Upper lobe of left lung (tissue), 4 donors: Measurements from ENCODE around the gene PRKAR1B.

Experiments used
- CTCF ChIP-seq, 6 experiments: fragments of 450-650 bp in 4 of 6; fragments of 200-600 bp in 2 of 6; sonication (generic) in 2 of 6; IDR thresholded peaks; one replicate each; pipeline ENCODE4 v1.5.1; 2016 to 2019; ENCODE audit warnings: antibody characterized with exemption in 6 of 6
- EP300 ChIP-seq, 4 donors: sonication (generic); formaldehyde crosslinking; IDR thresholded peaks; one replicate each; pipeline ENCODE4 v1.5.1; 2017; ENCODE audit warnings: antibody characterized with exemption in 4 of 4, control low read depth in 2 of 4
- POLR2AphosphoS5 ChIP-seq, 2 donors: sonication (generic); formaldehyde crosslinking; IDR thresholded peaks; one replicate each; pipeline ENCODE4 v1.5.1; 2017; ENCODE audit warnings: antibody characterized with exemption in 2 of 2

- TF ChIP-seq CTCF (IDR thresholded peaks at IDR 0.05), result no peak
- no peak for TF ChIP-seq EP300 (IDR thresholded peaks at IDR 0.05)
- no peak for TF ChIP-seq POLR2AphosphoS5 (IDR thresholded peaks at IDR 0.05)
Observed at GRCh38 chr7:641966-642365, 85.1 kb downstream of the PRKAR1B start.
